Thoracic aorta (tissue), 2 donors: ENCODE data around the gene MYH6. TPM values are rescaled to one million over a fixed set of nuclear protein-coding genes. Genes with fewer than 3 reads are reported as not detected.

Experiments used
- ATAC-seq: fragments of 150-250 bp; one replicate; pipeline ENCODE4 v1.8.0; 2017; ENCODE audit warnings: low read depth; ENCODE audit not compliant: insufficient number of reproducible peaks, low FRiP score
- DNase-seq: peaks from one replicate; pipeline ENCODE4 v3.0.0-alpha.2; 2020; ENCODE audit warnings: low spot score
- H3K27ac ChIP-seq, 2 donors: fragments of 200-600 bp; sonication (generic); 1 replicate in 1 of 2; 2 replicates in 1 of 2; pipeline ENCODE4 v1.5.1; 2016; ENCODE audit warnings: mild to moderate bottlenecking in 2 of 2, moderate library complexity in 2 of 2
- H3K27me3 ChIP-seq: fragments of 200-600 bp; sonication (generic); replicated peaks from 2 replicates; pipeline ENCODE4 v1.6.0; 2016; ENCODE audit warnings: mild to moderate bottlenecking; ENCODE audit not compliant: insufficient read depth
- H3K36me3 ChIP-seq: fragments of 200-600 bp; sonication (generic); one replicate; pipeline ENCODE4 v1.5.1; 2016
- H3K4me1 ChIP-seq, 2 donors: fragments of 200-600 bp; sonication (generic); 1 replicate in 1 of 2; 2 replicates in 1 of 2; pipeline versions ENCODE4 v1.5.1 to v1.6.0; 2016; ENCODE audit warnings: low read depth in 2 of 2, mild to moderate bottlenecking in 1 of 2; ENCODE audit not compliant: control insufficient read depth in 1 of 2
- H3K4me3 ChIP-seq: fragments of 200-600 bp; sonication (generic); 2 replicates; pipeline ENCODE4 v1.5.1; 2016; ENCODE audit warnings: mild to moderate bottlenecking
- H3K9me3 ChIP-seq: fragments of 200-600 bp; sonication (generic); 2 replicates; pipeline ENCODE4 v1.5.1; 2016
- CTCF ChIP-seq: fragments of 200-600 bp; sonication (generic); IDR thresholded peaks from one replicate; pipeline ENCODE4 v1.5.1; 2019; ENCODE audit warnings: antibody characterized with exemption
- total RNA-seq, 2 donors: library from RNA; depleted of rRNA; stranded (reverse); fragments of >200 nt; gene quantifications; one replicate each; pipeline versions ENCODE4 v1.1.0 to v1.2.3, GENCODE V29; 2016

Gene MYH6
- total RNA-seq, 2 donors from 2014 or later, result not detected

- no peaks in the 10 kb centered on the region for H3K36me3 ChIP-seq
- no peak for TF ChIP-seq CTCF
- ATAC-seq (no peak), DNase-seq (no peak)
- no peaks in the 10 kb centered on the region for H3K4me1 ChIP-seq
- no peak overlapping the region for H3K4me3 ChIP-seq
- no peak overlapping the region for H3K27ac ChIP-seq
- no peaks in the 10 kb centered on the region for H3K27me3 ChIP-seq
- H3K9me3 ChIP-seq, result no peaks in the 10 kb centered on the region
These were observed 30.3 kb upstream of the MYH6 start for GRCh38 chr14:23438101-23438971.

DNA sequence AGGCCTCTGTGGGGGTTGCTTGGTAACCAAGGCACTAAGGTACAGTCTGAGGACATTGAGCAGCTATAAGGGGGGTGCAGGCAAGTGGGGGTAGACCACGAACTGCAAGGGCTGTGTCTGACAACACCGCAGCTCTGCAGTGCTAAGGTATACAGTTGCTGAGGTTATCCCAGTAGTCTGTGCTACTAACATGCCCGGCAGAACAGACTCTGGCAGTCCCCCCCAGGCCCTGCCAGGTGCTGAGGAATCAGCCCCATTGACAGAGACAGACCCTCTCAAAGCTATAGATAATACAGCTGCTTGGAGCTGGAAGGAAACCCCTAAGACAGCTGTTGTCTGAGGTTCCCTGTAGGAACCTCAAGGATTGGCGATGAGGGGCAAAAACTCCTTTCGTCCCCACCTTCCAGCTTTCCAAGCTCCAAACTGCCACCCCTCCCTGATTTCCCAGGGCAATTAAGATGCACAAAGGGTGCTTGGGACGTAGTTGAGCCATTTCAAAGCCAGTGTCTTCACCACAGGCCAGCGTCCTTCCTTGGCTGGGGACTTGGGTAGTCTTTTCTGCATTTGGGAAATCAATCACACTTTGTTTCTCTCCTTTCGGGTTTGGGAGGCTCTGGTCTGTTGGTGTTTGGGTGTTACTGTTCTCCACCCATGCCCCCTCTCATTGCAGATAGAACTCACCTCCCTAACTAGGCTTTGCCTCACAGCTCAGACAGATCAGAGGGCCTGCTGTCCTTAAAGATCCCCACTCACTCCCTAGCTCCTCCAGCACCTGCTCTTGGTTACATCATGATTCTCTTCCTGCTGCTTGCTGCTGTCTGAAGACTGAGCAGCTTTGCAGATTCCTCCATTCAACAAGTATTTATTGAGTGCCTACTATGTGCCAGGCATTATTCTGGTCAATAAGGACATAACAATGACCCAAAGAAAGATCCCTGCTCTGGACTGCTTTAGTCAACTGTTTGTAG lies 29.3 kb upstream of the MYH6 start:
- Histone ChIP-seq H3K27me3 (no peaks in the 10 kb centered on the region), H3K36me3 (no peaks in the 10 kb centered on the region), H3K4me3 (no peak overlapping the region), H3K27ac (no peak overlapping the region), H3K4me1 (no peaks in the 10 kb centered on the region), H3K9me3 (no peaks in the 10 kb centered on the region)
- TF ChIP-seq CTCF, result no peak
- ATAC-seq, result no peak
- no peak for DNase-seq

- no peak for TF ChIP-seq CTCF
- no peak for ATAC-seq
These were observed 28.5 kb upstream of the MYH6 start for GRCh38 chr14:23436327-23437132.

GRCh38 chr14:23435543-23436326 lies 27.7 kb upstream of the MYH6 start, which contains the start of gene MYH7:
Gene MYH7 (minus strand): TSS chr14:23435660. CDS start chr14:23433732, 1,928 bp downstream.
- TF ChIP-seq CTCF, result no peak
- DNase-seq (no peak), ATAC-seq (no peak)
- Histone ChIP-seq H3K27ac (no peak within 1 kb of the TSS), H3K4me1 (no peaks in the 10 kb centered on the region), H3K27me3 (no peaks in the 10 kb centered on the region), H3K9me3 (no peaks in the 10 kb centered on the region), H3K4me3 (no peak within 1 kb of the TSS), H3K36me3 (no peaks in the 10 kb centered on the region)

More at GRCh38 chr14:23436327-23437132, 28.5 kb upstream of the MYH6 start:
- Histone ChIP-seq H3K4me3 (no peak overlapping the region), H3K9me3 (no peaks in the 10 kb centered on the region), H3K27ac (no peak overlapping the region), H3K4me1 (no peaks in the 10 kb centered on the region), H3K36me3 (no peaks in the 10 kb centered on the region), H3K27me3 (no peaks in the 10 kb centered on the region)
- no peak for DNase-seq
